ENCODE data around the gene PHACTR2. TPM values are rescaled to one million over a fixed set of nuclear protein-coding genes. Genes with fewer than 3 reads are reported as not detected.
A peak's percentile ranks its signal among the peaks of the same experiment; 100 is the strongest.

Gene PHACTR2
- total and polyA plus RNA-seq, 2 of the 13 experiments (the other 11 are each of a cell fraction or from before 2014, with no cell fraction given): 11.3 to 28.2 TPM

- peak; percentile 98 for TF ChIP-seq NKX3-1 (CRISPR knock-in tag; IDR thresholded peaks at IDR 0.05)
- TF ChIP-seq ZNF773 (CRISPR knock-in tag; IDR thresholded peaks at IDR 0.05; ENCODE audit: borderline replicate concordance): peak; percentile 97
- TF ChIP-seq ZNF224 (CRISPR knock-in tag; IDR thresholded peaks at IDR 0.05): peak; percentile 99
- peak; percentile 94 for TF ChIP-seq GZF1 (CRISPR knock-in tag; IDR thresholded peaks at IDR 0.05)
- TF ChIP-seq ZNF276 (CRISPR knock-in tag; IDR thresholded peaks at IDR 0.05; ENCODE audit: low read depth): peak; percentile 96
- TF ChIP-seq HCFC1 (IDR thresholded peaks at IDR 0.05; ENCODE audit: low read depth, low read length): peak; percentile 53; the same call in 1 of the 2 replicates
- peak; percentile 98; the same call in 1 of the 2 replicates for TF ChIP-seq CAMTA2 (CRISPR knock-in tag; IDR thresholded peaks at IDR 0.05; ENCODE audit: borderline replicate concordance)
- TF ChIP-seq ZNF10 (CRISPR knock-in tag; IDR thresholded peaks at IDR 0.05; ENCODE audit: borderline replicate concordance, low read depth): no peak
- TF ChIP-seq MAF1 (CRISPR knock-in tag; IDR thresholded peaks at IDR 0.05; ENCODE audit: borderline replicate concordance): peak; percentile 94; the same call in 1 of the 2 replicates
- peak; percentile 81 for TF ChIP-seq ZNF121 (CRISPR knock-in tag; IDR thresholded peaks at IDR 0.05)
- peak; percentile 93 for TF ChIP-seq ZNF639 (CRISPR knock-in tag; conservative IDR thresholded peaks at IDR 0.05)
- peak in 1 of 2 experiments; percentile 81; a peak in 2 of 4 replicates for TF ChIP-seq ATF4 (CRISPR knock-in tag; IDR thresholded peaks at IDR 0.05)
- TF ChIP-seq KAT2B (IDR thresholded peaks at IDR 0.05; ENCODE audit: borderline replicate concordance, low read depth, low read length): no peak
- TF ChIP-seq ZNF792 (CRISPR knock-in tag; IDR thresholded peaks at IDR 0.05): peak; percentile 97
- 0 out of 2 replicates have a peak, but pooled peaks have one; percentile 80 for TF ChIP-seq ZNF549 (CRISPR knock-in tag; IDR thresholded peaks at IDR 0.05)
- TF ChIP-seq ZBTB49 (CRISPR knock-in tag; IDR thresholded peaks at IDR 0.05; ENCODE audit: borderline replicate concordance): peak; percentile 96
- TF ChIP-seq NCOA2 (CRISPR knock-in tag; IDR thresholded peaks at IDR 0.05): peak; percentile 82
- peak; percentile 94; the same call in 1 of the 2 replicates for TF ChIP-seq STAT6 (CRISPR knock-in tag; IDR thresholded peaks at IDR 0.05; ENCODE audit: borderline replicate concordance)
- no peak for TF ChIP-seq MAFK (conservative IDR thresholded peaks at IDR 0.05 in 1 of 2, IDR thresholded peaks at IDR 0.05 in 1 of 2; ENCODE audit: low read length in 2 of 2)
- TF ChIP-seq KAT7 (CRISPR knock-in tag; IDR thresholded peaks at IDR 0.05; ENCODE audit: borderline replicate concordance): peak; percentile 89
These were observed 165.3 kb downstream of the PHACTR2 start, which contains the start of gene LTV1 (continued) for GRCh38 chr6:143842902-143843676.

Data from HepG2 (cell line).